Kidney (tissue), 14 donors: ENCODE measurements around the gene PPP2R2D. TPM values are rescaled to one million over a fixed set of nuclear protein-coding genes. Genes with fewer than 3 reads are reported as not detected.
A peak's percentile ranks its signal among the peaks of the same experiment; 100 is the strongest.

Source experiments
- DNase-seq, 5 donors: peaks; one replicate each; pipeline ENCODE4 v3.0.0-alpha.2; 2013 to 2020
- FAIRE-seq: peaks from 2 replicates; lab custom pipeline; 2012; peaks lifted over from hg19 to GRCh38; lab: Jason Lieb, UNC
- H3K27ac ChIP-seq, 2 donors: one replicate each; pipeline ENCODE4 v1.7.0; 2013; ENCODE audit warnings: low read depth in 2 of 2, low read length in 2 of 2, inconsistent platforms in 1 of 2
- H3K27me3 ChIP-seq: one replicate; pipeline ENCODE4 v1.7.1; 2013; ENCODE audit warnings: low read length, inconsistent platforms; ENCODE audit not compliant: control insufficient read depth, insufficient read depth
- H3K36me3 ChIP-seq, 3 donors: one replicate each; pipeline versions ENCODE4 v1.7.0 to v1.7.1; 2013; ENCODE audit warnings: low read length in 3 of 3, control low read depth in 1 of 3, inconsistent platforms in 1 of 3; ENCODE audit not compliant: insufficient read depth in 3 of 3, control insufficient read depth in 2 of 3
- H3K4me1 ChIP-seq, 3 donors: one replicate each; pipeline versions ENCODE4 v1.7.0 to v1.7.1; 2013; ENCODE audit warnings: low read length in 3 of 3, inconsistent platforms in 1 of 3, low read depth in 1 of 3; ENCODE audit not compliant: control insufficient read depth in 2 of 3, insufficient read depth in 2 of 3
- H3K4me3 ChIP-seq, 3 donors: one replicate each; pipeline versions ENCODE4 v1.7.0 to v1.8.1; 2013; ENCODE audit warnings: low read length in 3 of 3, control low read depth in 1 of 3, inconsistent platforms in 1 of 3
- H3K9ac ChIP-seq, 3 donors: one replicate each; pipeline versions ENCODE4 v1.7.0 to v1.7.1; 2013; ENCODE audit warnings: low read length in 3 of 3, control low read depth in 1 of 3, inconsistent platforms in 1 of 3
- H3K9me3 ChIP-seq, 3 donors: one replicate each; pipeline versions ENCODE4 v1.7.0 to v1.7.1; 2013; ENCODE audit warnings: low read length in 3 of 3, control low read depth in 1 of 3, inconsistent platforms in 1 of 3; ENCODE audit not compliant: control insufficient read depth in 2 of 3, insufficient read depth in 1 of 3
- intact Hi-C: fragments of 100-400 bp; cut with DNase I; formaldehyde crosslinking; loops from one replicate; pipeline ENCODE4 v1.11.1; 2022
- polyA plus RNA-seq: library from polyadenylated mRNA; stranded (reverse); fragments of 350-450 nt; fragmentation: Illumina TruSeq; extraction: RNeasy Lipid Tissue Mini Kit (QIAGEN cat#74804); gene quantifications from one replicate; pipeline ENCODE4 v1.2.3, GENCODE V29; 2014; ENCODE audit warnings: low read depth, low replicate concordance; ENCODE audit not compliant: insufficient read depth
- total RNA-seq: library from RNA; stranded (reverse); fragmentation: NEBNext Ultra II Directional; extraction: Animal tissue kit (Norgen Biotek cat#: 25700); gene quantifications from one replicate; pipeline ENCODE4 v1.2.1, GENCODE V29; 2021
- TF ChIP-seq, protein P1 (sequence below): IDR thresholded peaks from 3 replicates; pipeline ENCODE4 v1.5.1; 2012; ENCODE audit warnings: mild to moderate bottlenecking, moderate library complexity, borderline replicate concordance; ENCODE audit not compliant: insufficient read depth; ENCODE audit errors: extremely low read depth
- donor health status: control.
- donor health status: control.
- donor health status: control.
- donor health status: control.
- donor health status: control.
- donor health status: DM: yes; HTN: yes; CAD: no.
- donor health status: Normal renal cell carcinoma (clear cell type).

PPP2R2D gene
- total and polyA plus RNA-seq, 2 donors from 2014 or later = 28.3 to 34.8 TPM

GRCh38 chr10:131943021-131943814, 42.4 kb downstream of the PPP2R2D start:
- TF ChIP-seq, protein P1, sequence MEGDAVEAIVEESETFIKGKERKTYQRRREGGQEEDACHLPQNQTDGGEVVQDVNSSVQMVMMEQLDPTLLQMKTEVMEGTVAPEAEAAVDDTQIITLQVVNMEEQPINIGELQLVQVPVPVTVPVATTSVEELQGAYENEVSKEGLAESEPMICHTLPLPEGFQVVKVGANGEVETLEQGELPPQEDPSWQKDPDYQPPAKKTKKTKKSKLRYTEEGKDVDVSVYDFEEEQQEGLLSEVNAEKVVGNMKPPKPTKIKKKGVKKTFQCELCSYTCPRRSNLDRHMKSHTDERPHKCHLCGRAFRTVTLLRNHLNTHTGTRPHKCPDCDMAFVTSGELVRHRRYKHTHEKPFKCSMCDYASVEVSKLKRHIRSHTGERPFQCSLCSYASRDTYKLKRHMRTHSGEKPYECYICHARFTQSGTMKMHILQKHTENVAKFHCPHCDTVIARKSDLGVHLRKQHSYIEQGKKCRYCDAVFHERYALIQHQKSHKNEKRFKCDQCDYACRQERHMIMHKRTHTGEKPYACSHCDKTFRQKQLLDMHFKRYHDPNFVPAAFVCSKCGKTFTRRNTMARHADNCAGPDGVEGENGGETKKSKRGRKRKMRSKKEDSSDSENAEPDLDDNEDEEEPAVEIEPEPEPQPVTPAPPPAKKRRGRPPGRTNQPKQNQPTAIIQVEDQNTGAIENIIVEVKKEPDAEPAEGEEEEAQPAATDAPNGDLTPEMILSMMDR = peak; percentile 48
- H3K27me3 ChIP-seq = no peaks in the 10 kb centered on the region
- H3K4me1 ChIP-seq = peaks cover 0 to 17% (median 7%) of the 10 kb centered on the region in 3 donors
- DNase-seq (peak in 2 of 5 donors; percentile 23 to 43), FAIRE-seq (no peak)
- peaks cover 10 to 55% (median 35%) of the 10 kb centered on the region in 3 donors for H3K36me3 ChIP-seq
- intact Hi-C loops = no loop called here
- H3K4me3 ChIP-seq = no peak overlapping the region
- H3K27ac ChIP-seq = no peak overlapping the region
- no peak overlapping the region for H3K9ac ChIP-seq
- no peaks in the 10 kb centered on the region for H3K9me3 ChIP-seq

DNA sequence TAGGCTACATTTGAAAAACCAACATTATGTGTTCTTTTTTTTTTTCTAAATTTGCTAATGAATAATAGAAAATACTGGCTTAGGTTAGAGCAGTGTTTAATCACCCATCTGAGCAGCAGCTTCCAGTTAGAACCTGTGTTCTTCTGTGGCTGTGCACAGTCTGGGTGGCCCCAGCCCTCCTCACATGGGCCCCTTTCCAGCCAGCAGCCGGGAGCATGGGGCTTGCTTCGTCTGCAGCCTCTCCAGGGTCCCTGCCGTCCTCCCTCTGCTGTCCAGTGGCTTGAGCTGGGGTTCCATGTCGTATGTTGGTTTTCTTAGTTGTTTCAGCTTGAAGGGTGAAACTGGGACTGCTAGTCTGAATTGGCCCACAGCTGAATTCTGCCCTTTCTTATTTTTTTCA, 43.6 kb downstream of the PPP2R2D start:
- intact Hi-C loops = no loop called here
- Histone ChIP-seq H3K27ac (peak overlapping the region in 1 of 2 donors; percentile 20), H3K4me3 (no peak overlapping the region), H3K36me3 (peaks cover 10 to 60% (median 34%) of the 10 kb centered on the region in 3 donors), H3K4me1 (peaks cover 0 to 17% (median 7%) of the 10 kb centered on the region in 3 donors), H3K9me3 (no peaks in the 10 kb centered on the region), H3K27me3 (no peaks in the 10 kb centered on the region), H3K9ac (no peak overlapping the region)
- DNase-seq (peak in 3 of 5 donors; percentile 26 to 47 (median 31)), FAIRE-seq (no peak)
- TF ChIP-seq, protein P1 = no peak

DNA sequence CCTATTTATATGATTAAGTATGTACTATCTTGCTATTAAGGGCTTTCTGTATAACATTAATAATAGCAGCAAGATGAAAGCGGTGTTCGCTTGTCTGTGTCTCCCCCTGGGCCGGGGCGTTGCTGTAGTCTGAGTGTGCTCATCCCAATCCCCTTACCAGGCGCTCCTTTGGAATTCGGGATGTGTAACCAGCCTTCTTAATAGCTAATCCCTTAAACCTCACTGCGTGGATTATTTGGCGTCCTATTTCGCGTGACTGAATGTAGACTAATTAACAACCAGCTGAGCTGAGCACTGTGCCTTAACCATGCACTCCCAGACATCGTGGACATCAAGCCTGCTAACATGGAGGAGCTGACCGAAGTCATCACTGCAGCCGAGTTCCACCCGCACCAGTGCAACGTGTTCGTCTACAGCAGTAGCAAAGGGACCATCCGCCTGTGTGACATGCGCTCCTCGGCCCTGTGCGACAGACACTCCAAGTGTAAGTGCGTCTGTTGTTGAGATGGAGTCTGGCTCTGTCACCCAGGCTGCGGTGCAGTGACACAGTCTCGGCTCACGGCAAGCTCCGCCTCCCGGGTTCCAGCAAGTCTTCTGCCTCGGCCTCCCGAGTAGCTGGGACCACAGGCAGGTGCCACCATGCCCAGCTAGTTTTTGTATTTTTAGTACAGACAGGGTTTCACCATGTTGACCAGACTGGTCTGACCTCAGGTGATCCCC, 44.3 kb downstream of the PPP2R2D start:
- Histone ChIP-seq H3K4me1 (peaks cover 0 to 17% (median 7%) of the 10 kb centered on the region in 3 donors), H3K4me3 (no peak overlapping the region), H3K36me3 (peaks cover 13 to 60% (median 35%) of the 10 kb centered on the region in 3 donors), H3K27ac (peak overlapping the region in 1 of 2 donors; percentile 20), H3K27me3 (no peaks in the 10 kb centered on the region), H3K9ac (no peak overlapping the region), H3K9me3 (no peaks in the 10 kb centered on the region)
- FAIRE-seq = no peak
- peak in 2 of 5 donors; percentile 21 to 39 for DNase-seq
- TF ChIP-seq, protein P1 = no peak
- intact Hi-C loops = no loop called here
